Activated CD4-positive, alpha-beta T cell treated with anti-CD3 and anti-CD28 coated beads for 1 hour (primary cell): ENCODE data around the gene GALR2.

Experiments
- DNase-seq: peaks from one replicate; pipeline ENCODE4 v3.0.0-alpha.2; 2020

Gene GALR2

DNA sequence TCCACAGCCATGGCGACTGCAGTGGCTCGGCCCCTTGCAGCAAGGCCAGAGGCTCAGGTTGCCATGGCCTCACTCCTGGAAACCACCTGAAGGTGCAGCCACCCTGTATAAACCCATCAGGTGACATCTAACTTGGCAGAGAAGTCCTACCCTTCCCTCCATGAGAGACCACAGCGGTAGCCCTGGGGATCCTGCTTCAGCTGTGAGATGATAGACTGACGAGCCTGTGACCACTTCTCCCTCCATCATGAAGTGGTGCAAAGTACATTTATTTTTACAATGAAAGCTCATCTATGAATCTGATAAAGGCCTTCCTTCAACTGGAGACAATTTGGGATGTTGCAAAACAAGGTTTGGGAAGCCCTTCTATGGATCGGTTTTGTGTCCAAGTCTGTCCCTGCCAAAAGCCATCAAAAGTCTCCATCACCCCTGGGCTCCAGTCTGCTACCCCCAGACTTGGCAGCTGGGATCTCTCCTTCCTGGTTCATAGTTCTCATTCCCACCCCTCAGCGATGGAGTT is 6.2 kb downstream of the GALR2 start:
- DNase-seq = no peak

DNA sequence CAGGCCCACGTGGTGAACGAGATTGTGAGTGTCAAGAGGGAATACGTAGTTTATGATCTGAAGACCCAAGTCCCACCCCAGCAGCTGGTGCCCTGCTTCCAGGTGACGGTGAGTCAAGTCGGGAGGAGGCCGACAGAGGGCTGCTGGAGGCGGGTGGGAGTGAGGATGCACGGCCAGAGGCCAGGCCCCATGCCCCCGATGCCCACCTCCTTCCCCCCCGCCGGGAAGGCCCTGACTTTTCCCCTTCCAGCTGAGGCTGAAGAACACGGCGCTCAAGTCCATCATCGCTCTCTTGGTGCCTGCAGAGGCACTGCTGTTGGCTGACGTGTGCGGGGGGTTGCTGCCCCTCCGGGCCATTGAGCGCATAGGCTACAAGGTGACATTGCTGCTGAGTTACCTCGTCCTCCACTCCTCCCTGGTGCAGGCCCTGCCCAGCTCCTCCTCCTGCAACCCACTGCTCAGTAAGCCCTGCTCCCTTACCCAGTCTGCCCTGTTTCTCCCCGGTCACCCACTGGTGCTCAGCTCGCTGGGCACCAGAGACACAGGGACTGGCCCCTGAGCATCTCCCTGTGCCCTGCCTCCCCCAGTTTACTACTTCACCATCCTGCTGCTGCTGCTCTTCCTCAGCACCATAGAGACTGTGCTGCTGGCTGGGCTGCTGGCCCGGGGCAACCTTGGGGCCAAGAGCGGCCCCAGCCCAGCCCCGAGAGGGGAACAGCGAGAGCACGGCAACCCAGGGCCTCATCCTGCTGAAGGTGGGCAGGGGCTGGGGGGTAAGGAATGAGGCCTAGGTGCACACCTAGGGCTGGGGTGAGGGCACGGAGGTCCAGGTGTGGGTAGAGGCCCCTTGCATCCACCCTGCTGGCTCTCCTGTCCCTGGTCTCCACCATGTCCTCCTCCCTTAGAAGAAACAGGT is 7.0 kb downstream of the GALR2 start:
- DNase-seq = no peak

DNA sequence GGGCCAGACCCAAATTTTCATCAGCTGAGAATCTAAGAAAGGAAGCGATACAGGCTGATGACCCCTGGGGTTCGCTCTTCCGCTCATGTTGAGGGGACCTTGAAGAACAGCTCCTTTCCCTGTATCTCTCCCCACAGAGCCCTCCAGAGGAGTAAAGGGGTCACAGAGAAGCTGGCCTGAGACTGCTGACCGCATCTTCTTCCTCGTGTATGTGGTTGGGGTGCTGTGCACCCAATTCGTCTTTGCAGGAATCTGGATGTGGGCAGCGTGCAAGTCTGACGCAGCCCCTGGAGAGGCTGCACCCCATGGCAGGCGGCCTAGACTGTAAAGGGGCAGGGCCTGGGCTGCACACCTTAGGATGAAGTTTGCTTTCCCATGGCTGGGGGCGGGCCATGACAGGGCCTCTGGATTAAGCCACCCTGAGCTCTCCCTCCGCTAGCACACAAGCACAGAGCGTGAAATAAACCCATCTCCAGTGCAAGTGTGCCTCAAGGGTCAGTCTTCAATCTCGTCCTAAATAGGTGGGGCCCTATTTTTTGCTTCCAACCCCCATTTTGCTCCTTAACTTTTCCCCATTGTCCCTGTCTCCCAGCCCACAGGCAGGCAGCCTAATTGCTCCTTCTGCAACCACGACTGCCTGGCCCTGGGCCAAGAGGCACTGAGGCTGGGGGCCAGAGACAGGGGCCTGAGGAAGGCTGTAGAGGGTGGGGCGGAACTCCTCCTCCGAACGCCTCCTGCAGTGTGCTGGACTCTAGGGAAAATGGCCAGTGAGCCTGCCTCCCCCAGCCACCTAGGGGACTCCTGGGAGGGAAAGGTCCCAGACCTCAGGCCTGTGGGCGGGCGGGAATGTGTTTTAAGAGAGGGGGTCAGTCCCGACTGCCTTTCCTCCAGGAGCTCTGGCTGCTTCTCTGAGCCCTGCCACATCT is 8.0 kb downstream of the GALR2 start:
- no peak for DNase-seq

- no peak for DNase-seq
Observed at GRCh38 chr17:76083536-76084182, 9.1 kb downstream of the GALR2 start.

GRCh38 chr17:76085066-76085730 is 10.6 kb downstream of the GALR2 start:
- no peak for DNase-seq

GRCh38 chr17:76085731-76086366 is 11.3 kb downstream of the GALR2 start:
- no peak for DNase-seq

GRCh38 chr17:76086384-76086783 is 11.8 kb downstream of the GALR2 start:
- no peak for DNase-seq

GRCh38 chr17:76087531-76087930 is 12.9 kb downstream of the GALR2 start:
- DNase-seq = no peak

DNA sequence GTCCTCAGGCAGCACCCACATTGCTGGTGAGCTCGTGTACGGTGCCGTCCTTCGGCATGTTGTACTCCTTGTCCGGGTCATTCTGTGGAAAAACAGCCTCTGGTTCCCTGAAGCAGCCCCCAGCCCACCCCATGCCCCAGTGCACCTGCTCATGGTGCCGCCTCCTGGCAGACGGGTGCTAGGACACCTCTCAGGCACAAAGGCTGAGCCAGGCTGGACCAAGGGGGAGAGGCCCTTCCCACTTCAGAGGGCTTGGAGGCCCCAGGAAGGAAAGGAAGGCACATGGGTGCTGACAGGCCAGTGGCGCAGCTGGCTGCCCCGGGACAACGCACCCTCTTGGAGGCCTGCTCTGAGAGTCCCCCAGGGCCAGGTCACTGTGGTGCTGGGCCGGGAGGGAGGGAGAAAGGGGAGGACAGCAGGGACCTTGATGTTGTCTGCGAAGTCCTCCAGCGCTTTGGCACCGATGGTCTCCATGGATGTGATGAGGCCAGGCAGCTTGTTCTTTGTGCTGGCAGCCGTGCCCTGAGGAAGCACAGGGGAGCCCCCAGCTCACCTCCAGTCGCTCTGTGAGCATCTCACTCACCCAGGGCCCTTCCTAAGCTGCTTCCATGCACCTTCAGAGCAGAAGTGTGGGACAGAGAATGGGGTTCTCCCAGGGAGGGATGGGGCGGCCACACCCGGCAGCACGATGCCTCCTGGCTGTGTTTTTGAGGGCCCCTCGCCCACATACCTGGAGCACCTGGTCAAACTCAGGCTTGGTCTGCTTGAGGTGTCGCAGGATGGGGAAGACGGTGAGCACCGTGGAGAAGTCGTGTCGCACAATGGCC is 13.7 kb downstream of the GALR2 start:
- no peak for DNase-seq

- DNase-seq = no peak
Observed at GRCh38 chr17:76088868-76089576, 14.4 kb downstream of the GALR2 start.

GRCh38 chr17:76089680-76090516 is 15.3 kb downstream of the GALR2 start:
- DNase-seq = no peak

DNA sequence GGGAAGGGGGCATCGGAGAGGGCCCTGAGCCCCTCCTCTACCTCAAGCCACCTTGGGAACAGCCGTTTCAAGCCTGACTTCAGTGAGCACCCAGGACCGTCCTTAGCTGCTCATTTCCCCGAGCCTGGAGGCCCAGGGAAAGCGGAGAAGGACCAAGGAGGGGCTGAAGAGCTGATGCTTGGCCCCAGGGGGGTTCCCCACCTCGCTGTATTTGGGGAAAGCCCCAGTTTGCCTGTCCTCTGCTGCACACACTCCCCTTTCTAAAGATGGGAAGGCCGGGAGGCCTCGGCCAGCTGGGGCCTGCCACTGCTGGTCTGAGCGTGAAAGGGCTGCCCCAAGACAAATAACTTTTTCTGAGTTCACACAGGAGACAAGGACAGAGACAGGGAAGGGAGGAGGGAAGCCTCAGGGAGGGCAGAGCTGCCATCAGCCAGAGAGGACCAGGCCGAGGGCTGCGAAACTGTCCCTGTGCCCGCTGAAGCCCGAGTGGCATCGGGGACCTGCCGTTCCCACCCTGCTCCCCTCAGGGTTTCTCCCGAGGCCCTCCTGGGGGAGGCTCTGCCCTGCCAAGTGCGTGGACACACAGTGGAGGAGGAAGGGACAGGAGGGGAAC is 16.0 kb downstream of the GALR2 start:
- DNase-seq = no peak

- no peak for DNase-seq
Observed at GRCh38 chr17:76091526-76092286, 17.1 kb downstream of the GALR2 start.

DNA sequence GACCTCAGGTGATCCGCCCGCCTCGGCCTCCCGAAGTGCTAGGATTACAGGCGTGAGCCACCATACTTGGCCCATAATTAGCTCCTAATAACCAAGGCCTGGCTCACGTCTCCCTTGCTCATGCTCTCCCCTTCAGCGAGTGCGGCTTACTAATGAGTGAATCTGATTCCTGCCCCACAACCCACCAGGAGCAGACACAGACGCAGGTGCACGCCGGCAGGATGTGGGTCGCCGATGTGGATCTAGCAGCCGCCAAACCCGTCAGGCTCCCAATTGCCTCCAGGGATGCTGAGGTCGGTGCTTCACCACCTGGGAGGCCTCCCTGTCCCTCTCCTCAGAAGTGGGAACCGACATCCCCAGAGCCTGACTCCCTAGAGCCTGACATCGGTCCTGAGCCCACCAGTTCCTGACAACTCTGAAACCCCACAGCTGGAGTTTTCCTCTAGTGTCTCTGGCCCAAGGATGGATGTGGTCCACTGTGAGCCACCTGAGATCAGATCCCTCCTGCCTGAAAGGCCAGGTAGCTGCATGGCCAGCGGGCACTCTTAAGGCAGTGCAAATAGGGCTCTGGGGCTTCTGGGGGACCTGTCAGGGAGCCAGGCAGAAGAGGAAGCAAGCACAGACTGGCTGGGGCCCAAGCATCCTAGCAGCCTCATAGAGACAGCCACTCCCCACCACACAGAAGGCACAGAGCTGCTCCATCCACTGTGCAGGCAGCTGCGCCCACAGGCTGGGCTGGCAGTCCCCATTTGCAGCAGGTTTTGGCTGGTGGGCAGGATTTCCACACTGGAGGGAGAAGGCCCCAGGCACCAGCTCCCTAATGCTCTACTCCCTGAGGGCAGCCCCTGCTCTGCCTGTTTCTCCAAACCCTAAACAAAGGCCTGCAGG is 18.2 kb downstream of the GALR2 start:
- no peak for DNase-seq

- DNase-seq = no peak
Observed at GRCh38 chr17:76094046-76094445, 19.5 kb downstream of the GALR2 start.

DNA sequence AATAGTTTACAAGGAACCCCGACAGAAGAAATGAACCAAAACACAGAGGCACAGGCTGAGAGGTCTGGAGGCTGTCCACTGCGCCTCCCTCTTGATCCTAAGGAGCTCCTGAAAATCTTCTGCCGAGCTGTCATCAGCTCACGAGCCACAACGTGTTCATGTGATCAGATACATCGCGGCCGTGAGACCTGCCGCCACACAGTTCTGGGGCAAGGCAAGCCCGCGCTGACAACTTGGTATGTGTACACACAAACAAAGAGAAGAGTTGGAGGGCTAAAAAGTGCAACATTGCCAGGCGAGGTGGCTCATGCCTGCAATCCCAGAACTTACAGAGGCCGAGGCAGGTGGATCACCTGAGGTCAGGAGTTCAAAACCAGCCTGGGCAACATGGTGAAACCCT is 21.4 kb downstream of the GALR2 start:
- DNase-seq = no peak

DNA sequence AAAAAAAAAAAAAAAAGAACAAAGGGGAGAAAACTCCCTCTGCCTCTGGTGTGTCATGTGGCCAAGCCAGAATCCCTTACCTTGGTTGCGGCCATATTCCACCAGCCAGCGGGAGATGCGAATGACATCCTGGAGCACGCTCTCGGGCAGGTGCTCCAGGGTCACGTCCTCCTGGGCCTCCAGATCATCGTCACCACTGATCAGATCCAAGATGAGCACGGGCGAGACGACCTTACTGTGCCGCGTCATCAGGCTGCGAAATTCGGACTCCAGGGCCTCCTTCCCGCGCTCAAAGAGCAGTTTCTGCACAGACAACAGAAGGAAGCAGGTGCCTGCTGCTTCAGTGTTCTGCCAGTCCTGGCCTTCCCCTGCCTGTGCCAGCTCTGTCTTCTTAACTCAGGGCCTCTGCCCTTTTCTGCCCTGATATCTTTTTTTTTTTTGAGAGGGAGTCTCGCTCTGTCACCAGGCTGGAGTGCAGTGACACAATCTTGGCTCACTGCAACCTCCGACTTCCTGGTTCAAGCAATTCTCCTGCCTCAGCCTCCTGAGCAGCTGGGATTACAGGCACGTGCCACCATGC is 23.2 kb downstream of the GALR2 start:
- no peak for DNase-seq
